NCI-H1436 (cell line): Measurements from ENCODE around the gene SLC26A1.

Experiments used
- DNase-seq: peaks from one replicate; lab custom pipeline; 2025; lab: John Stamatoyannopoulos, UW

Gene SLC26A1, protein sequence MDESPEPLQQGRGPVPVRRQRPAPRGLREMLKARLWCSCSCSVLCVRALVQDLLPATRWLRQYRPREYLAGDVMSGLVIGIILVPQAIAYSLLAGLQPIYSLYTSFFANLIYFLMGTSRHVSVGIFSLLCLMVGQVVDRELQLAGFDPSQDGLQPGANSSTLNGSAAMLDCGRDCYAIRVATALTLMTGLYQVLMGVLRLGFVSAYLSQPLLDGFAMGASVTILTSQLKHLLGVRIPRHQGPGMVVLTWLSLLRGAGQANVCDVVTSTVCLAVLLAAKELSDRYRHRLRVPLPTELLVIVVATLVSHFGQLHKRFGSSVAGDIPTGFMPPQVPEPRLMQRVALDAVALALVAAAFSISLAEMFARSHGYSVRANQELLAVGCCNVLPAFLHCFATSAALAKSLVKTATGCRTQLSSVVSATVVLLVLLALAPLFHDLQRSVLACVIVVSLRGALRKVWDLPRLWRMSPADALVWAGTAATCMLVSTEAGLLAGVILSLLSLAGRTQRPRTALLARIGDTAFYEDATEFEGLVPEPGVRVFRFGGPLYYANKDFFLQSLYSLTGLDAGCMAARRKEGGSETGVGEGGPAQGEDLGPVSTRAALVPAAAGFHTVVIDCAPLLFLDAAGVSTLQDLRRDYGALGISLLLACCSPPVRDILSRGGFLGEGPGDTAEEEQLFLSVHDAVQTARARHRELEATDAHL

DNA sequence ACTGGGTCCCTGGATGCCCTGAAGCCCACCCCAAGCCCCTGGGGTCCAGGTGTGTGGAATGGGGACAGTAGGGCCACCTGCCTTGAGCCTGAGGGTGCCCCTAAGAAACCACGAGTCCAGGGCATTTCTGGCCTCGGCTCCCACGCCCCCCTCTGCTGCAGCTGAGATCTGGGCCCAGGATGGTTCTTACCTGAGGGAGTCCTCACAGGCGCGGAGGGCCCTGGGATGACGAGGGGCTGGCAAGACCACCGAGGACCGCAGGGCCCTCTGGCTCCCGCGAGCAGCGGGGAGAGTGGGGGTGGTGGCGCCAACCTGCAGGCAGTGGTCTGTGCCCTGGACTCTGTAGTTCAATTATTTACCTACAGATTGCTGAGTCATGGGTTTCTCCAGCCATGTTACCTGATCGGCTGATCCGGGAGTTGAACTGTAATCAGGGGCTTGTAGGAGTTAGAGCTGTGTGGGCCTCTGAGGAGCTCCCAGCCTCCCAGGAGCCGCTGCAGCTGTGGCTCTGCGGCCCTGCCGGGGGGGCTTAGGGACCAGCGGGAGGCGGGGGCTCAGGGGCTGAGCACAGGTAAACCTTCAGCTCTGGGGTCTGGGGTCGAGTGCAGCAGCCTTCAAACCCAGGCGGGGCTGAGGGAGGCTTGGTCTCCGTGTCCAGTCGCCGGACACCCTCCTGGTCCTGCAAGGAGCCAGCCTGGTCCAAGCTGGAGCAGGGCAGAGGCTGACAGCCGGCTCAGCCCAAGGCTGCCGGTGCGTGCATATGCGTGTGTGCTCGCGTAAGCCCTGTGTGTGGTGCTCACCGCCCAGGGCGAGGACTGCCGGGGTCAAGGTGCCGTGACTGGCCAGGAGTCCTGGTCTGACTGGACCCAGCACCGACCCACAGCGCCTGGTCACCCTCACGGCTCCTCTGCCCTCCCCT, at the start of gene SLC26A1:
Gene SLC26A1, minus strand, starts transcription at position 294 of the 919 bp plus-strand sequence. CDS start 1,701 bp downstream, outside the sequence.
- DNase-seq = no peak

DNA sequence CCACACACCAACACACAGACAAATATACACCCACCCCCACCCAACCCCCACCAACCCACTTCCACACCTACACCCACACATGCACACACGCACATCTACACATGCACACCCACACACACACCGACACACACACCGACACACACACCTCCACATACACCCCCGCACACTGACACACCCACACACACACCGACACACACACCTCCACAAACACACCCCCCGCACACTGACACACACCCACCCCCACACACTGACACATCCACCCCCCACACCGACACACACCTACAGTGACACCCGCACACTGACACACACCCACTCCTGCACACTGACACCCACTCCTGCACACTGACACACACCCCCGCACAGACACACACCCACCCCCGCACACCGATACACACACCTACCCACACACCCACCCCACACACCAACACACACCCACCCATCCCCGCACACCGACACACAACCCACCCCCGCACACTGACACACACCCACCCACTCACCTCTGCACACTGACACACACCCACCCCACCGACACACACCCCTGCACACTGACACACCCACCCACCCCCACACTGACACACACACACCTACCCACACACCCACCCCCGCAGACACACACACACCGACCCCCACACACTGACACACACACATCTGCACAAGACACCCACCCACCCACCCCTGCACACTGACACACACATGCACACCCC, 49.3 kb upstream of the SLC26A1 start:
- no peak for DNase-seq

DNA sequence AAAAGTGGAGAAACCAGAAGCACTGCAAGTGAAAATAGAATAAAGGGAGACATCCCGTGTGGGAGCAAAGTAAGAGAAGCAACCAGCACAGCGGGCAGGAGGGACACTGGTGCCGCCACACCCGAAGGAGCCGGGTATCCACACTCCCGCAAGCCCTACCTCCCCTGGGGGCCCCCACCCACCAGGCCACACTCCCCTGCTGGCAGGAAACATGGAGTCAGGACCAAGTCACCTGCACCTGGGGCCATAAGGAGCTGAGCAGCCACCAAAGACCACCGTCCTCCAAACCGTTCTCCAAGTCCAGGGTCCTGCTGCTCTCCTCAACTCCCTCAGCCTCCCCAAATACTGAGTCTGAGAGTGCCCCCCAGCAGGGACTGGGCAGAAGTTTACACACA, 48.7 kb upstream of the SLC26A1 start:
- DNase-seq = no peak

DNA sequence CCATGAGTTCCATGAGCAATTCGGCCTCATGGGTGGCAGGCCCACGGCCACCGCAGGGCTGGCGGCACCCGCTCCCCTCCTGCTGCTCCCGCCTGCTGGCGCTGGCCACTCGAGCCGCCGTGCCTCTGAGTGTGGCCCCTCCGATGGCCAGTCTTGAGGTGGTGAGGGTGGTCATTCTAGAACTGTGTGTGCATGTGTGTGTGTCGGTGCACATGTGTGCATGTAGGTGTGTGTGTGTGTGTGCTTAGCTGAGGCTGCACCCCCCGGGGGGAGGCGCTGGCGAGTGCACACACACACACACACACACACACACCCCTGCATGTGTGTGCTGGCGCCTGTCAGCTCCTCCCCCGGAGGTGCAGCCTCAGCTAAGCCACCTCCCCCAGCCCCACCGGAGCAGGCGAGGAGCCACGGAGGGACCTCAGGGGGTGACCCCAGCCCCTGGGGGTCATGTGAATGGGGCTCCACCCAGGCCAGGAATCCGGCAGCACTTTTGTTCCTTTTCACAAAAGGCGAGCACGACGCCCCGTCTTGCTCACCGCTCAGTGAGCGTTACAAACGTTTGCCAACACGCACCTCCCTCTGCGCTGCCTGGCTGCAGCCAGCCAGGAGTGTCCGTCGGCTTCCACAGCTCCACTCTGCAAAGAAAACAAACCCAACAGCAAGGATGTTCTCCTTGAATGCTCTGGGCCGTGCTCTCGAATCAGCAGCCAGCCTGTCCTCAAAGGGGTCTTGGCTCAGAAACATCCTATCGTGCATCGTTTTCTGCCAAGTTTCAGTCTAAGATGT, 48.1 kb upstream of the SLC26A1 start:
- DNase-seq = no peak

DNA sequence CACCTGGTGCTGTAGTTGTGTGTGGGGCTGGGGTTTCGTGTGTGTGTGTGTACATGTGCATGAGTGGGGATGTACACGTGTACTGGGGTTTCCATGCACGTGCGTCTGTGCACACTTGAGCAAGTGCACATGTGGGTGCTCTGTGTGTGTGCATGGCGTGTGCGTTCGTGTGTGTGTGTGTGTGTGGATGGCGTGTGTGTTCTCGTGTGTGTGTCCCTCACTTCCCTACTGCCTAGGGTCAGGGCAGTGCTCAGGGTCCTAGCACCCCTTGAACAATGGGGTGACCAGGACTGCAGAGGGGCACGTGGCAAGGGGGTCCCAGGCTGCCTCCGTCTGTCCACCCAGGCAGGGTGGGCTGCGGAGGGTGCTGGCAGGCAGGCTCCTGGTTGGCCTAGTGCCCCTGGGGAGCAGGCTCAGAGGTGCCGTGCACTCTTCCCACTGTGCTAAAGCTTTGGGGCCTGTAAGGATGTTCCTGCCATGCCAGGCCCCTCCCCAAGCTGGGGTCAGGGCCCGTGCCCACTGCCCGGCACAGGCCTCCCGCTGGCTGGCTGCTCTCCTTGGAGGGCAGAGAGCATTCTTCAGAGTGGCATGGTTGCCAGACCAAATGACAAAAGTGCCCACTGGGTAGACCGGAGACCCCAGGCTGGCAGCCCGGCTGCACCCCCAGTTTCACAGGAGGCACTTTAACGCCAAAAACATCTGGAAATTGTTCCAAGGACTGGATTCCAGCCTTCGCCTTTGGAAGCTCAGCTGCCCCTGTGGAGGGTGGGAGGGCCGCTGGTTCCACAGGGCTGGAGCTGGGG, 47.3 kb upstream of the SLC26A1 start:
- DNase-seq = no peak

DNA sequence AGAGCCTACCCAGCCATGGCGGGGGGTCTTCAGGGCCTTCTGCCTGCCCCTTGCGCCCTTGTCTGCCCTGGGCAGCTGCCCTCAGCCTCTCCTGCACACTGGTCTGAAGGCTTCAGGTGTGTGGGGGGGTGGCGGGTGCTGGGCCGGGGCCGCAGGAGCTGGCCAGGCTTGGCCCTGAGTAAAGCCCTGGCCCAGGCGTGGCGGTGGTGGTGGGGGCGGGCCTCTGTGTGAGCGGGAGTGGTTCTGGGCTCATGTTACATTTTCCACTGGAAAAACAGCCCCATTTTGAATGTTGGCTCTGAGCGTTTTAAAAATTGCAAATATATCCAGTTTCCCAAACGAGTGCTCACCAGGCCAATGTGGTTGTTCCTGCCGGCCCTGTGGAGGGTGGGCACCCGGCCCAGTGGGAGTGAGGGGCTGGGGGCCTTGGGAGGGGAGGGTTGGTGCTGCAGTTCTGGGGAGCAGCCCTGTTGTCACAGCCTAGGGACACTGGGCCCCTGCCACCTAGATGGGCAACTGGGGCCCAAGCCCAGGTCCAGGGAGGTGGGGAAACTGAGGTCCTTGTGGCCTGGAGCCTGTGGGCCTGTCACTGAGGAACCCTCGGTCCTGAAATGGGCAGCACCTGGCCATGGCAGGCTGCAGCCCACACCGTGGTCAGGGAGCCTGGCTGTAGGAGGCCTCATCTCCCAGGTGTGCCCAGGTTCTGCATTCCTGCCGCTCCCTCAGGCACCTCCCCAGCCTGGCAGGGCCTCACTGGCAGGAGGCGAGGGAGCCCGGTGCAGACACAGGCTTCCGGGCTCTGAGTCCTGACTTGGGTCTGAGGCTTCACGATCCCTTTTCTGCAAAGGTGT, 46.5 kb upstream of the SLC26A1 start:
- DNase-seq = no peak

DNA sequence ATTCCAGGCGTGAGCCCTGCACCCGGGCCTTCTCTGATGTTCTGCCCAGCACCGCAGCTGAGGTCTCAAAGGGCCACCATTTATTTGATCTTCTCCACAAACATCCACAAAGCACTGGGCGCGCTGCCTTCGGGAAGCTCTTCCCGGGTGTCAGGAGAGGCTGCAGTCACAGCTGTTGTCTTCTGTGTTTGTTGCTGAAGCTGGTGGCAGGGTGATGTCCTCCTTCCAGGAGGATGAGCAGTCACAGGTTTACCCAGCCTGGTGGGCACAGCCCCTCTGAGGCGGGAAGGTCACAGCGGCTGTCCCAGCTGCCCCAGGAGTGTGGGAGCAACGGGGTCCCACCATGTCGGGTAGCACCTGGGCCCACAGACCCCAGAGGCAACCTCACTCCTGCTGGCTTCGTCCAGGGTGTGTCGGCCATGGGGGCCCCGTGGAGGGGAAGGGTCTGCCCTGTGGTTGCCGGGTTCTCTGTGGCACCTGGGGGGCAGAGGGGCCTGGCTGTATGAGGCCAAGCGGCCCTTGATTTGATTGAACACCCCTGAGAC, 45.8 kb upstream of the SLC26A1 start:
- DNase-seq = no peak

DNA sequence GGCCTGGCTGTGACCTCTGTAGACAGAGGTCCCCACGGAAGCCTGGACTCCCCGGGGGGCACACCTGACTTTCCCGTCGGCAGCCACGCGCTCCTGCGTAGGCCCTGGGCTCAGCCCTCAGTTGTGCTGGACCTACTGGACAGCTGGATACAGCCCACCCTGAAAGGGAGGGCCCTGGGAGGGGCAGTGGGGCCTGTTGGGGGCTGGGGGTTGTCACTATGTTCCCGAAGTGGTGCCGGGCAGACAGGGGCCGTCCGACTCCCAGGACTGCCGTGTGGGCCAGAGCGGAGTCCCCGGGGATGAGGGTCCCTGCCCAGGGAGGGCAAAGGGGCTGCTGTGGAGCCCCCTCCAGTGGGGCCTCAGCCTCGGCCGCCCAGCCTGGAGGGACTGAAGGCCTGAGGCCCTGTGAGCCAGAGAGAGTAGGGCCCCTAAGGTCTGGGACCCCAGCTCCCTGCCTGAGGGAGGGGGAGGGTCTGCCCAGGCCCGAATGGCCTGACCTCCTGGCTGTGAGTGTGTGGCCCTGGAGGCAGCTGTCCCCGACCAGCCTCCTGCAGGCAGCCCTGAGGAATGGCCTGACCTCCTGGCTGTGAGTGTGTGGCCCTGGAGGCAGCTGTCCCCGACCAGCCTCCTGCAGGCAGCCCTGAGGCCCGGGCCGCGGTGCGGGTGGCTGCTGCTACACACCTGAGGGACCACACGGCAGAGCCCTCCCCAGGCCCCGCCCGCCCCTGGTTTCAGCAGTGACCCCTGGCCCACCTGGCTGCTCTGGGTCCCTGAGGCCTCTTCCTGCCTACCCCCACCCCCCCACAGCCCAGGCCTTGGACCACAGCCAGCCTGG, 44.0 kb upstream of the SLC26A1 start:
- no peak for DNase-seq

DNA sequence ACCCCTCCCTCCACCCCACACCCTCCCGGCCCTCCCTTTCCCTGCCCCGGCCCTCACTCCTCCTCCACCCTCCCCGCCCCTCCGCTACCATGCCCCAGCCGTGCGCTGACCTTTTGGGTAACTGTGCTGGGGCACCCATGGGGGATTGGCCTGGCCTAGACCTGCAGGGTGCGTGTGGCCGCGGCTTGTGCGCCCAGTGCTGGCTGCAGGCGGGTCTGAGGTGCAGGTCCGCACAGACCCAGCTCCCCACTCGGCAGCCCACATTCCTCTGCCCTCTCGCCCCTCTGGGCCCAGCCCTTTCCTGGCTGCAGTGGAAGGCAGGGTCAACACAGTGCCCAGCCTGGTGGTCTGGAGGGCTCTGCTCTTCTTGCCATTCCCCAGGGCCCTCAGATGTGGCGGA, 42.9 kb upstream of the SLC26A1 start:
- no peak for DNase-seq

DNA sequence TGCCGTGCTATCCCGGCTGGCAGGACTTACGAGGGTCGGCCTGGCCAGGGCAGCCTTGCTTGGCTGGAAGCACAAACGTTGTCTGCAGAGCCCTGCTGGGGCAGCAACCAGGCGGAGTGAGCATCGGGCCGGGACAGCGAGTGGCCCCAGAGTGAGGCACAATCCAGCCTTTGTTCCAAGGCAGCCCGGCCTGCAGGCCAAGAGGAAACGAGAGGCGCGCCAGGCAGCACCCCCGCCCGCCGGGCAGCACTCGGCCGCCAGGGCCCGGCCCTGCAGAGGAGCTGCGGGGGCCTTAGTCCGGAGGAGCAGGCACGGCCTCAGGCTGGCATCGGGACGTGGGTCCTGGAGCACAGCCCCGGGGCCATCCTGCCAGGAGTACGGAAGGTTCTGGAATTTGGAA, 42.3 kb upstream of the SLC26A1 start:
- no peak for DNase-seq

DNA sequence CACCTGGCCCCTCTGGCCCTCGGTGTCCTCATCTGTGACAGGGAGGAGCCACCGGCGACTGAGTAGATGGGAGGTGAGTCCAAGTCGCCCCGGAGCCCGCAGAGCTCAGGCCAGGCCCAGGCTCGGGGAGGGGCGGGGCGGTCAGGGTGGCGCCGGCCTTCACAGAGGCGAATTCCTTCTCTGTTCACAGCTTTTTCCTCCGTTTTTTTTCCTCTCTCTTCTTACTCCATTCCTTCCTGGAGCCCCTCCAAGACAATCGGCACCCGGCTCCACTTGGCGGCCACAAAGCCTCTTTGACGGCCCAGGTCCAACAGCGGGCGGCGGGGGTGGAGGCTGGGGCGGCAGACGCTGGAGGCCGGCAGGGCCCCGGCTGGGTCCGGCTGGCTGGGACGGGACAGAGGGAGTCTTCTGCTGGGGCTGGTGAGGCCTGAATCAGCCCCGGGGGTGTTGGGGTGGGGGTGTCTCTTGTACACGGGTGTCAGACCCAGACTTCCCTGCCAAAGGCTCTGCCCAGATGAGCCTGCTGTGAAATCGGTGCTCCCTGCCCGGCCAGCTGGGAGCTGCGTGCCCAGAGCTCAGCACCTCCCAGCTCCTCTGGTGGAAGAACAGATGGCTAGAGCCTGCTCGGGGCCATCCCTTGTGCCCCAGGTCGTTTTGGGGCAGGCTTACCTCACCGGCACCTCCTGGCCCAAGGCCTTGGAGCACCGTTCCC, 40.8 kb upstream of the SLC26A1 start:
- DNase-seq = no peak

DNA sequence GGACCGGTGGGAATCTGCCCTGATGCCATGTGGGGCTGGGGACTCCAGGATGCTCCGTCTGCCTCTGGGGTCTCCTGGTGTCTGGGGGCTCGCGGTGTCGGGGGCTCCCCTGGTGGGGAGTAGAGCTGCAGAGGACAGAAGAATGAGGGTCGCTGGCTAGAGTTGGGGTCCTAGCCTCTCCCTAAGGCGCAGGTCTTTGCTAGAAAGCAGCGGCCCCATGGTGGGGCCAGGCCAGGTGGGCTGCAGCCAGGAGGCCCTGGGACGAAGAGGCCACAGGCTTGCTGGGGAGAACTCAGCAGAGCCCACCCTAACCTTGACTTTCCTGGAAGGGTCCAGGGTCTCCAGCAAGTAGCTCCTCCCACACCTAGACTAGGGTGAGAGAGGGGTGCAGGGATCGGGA, 39.7 kb upstream of the SLC26A1 start:
- no peak for DNase-seq

DNA sequence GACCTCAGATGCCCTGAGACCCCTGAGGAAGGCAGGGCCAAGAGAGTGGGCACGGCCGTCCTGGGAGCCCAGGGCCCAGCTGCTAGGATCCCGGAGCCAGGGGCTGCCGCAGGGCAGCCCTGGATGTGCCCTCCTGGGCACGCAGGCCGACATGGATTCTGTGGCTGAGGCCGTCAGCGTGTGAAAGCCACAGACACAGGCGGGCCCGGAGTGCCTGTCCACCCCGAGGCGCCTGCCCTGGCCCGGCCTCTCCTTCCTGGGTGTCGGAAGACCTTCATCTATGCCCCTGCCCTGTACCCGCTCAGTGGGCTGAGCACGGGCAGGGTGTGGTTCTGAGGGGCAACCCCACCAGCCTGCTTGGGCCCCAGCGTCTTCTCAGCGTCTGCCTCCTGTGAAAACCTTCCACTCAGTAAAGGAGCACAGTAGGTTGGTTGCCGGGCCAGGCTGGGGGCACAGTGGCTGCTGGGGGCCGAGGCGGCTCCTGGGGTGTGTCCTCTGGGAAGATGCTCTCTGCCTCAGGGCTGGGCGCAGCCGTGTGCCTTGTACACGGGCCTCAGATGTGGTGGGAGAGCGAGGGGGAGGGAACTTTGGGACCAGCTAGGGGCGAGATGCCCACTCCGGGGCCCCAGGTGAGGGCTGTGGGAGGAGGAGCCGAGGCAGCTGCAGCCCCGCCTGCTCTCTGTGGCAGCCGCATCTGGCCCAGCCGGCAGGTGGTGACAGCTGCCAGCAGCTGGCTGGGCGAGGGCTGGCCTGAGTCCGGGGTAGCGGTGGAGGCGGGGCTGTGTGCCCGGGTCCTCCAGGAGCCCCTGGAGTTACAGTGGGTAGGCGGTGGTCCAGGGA, 39.0 kb upstream of the SLC26A1 start:
- no peak for DNase-seq

DNA sequence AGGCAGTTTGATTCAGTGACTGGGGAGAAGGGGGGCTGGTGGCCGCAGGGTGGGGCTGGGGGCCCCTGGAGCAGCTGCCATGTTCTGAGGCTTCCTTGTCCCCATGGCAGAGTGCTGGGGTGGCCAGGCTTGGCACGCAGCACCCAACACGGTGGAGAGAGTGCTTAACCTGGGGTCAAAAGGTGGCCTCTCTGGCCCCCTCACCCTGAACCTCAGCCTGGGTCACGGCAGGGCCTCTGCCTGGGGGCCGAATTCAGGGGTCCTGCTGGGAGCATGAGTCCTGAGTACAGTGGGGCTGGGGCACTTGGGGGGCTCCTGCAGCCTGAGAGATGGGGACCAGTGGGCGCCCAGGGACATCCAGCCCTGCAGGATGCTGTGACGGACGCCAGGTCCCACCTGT, 38.1 kb upstream of the SLC26A1 start:
- DNase-seq = no peak

DNA sequence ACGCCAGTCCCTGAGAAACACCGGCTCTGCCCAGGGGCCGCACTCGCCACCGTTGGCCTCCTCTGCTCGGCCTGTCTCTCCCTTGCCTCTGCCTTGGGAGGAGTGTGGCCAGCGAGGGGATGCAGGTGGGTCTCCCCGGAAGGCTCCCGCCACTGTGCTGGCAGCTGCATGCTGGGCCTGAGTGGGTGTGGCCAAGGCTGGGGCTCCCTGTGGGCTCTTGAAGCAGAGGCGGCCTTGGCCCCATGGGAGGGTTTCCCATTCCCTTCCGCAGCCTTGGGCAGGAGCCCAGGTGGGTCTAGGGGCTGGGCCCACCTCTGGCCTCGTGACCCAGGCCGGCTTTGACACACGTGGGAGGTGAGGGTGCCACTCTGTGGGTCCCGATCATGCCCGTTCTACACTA, 37.4 kb upstream of the SLC26A1 start:
- DNase-seq = peak; percentile 67

DNA sequence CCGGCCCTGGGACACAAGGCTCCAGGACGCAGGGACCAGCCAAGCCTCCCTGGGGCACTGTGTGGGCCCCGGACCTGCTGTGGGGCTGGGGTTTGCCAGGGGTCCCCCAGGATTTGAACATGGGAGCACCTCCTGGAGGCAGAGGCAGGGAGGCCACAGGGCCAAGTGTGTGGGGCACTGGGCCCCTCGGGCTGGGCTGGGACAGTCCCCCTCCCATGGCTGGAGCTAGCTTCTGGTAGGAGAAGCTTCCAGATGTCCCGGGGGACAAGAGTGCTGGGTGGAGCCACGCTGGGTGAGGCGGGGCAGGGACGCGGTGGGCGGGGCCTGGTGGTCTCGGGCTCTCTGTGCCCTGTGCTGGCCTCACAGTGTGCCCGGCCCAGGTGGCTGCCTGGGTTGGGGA, 36.8 kb upstream of the SLC26A1 start:
- DNase-seq = peak; percentile 42
